Activated naive CD4-positive, alpha-beta T cell treated with anti-CD3 and anti-CD28 coated beads, Interleukin-2, amount 50 U/mL, for 24 hours (primary cell): ENCODE data around the gene ZPR1.

Experiments used
- H3K27ac Mint-ChIP-seq: one replicate; pipeline ENCODE4 v1.8.0; 2021; ENCODE audit warnings: mild to moderate bottlenecking, mixed read lengths
- H3K27me3 Mint-ChIP-seq: one replicate; pipeline ENCODE4 v1.8.0; 2021; ENCODE audit warnings: mixed read lengths
- H3K36me3 Mint-ChIP-seq: one replicate; pipeline ENCODE4 v1.8.0; 2021; ENCODE audit warnings: mixed read lengths
- H3K4me1 Mint-ChIP-seq: one replicate; pipeline ENCODE4 v1.8.0; 2021; ENCODE audit warnings: mixed read lengths
- H3K4me3 Mint-ChIP-seq: one replicate; pipeline ENCODE4 v1.8.0; 2021; ENCODE audit warnings: mild to moderate bottlenecking, mixed read lengths
- H3K9me3 Mint-ChIP-seq: one replicate; pipeline ENCODE4 v1.8.0; 2021; ENCODE audit warnings: mixed read lengths

ZPR1 gene

DNA sequence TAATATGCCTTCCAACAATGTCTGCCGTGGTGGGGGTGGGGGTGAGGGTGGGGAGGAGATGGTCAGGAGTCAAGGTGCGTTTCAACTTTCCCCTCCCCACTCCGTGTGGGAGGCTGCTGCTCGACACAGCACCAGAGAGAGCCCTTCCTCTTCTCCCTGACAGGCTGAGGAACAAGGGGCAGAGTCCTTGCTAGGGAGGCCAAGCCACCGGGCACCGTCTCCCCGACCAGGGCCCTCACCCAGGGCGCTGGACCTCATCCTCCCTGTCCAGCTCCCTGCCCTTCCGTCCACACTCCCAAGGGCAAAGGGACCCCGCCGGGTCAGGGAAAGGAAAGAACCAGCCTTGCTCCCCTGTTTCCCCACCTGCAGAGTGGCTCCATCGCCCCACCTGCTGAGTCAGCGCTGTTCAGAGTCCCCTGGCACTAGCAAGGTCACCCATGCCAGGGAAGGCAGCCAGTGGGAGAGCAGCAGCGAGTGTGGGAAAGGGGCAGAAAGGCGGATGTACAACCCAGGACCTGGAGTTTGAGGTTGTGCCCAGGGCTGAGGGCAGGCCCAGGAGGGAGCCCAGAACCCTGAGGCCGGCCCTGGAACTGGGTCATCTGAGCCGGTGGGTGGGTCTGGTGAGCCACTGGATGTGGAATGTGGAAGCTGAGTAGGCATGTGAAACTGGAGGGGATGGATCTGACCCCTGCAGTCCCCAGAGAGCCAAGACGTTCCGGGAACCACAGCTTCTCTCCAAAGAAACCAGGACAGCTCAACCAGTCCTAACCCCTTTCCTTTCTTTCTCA, 62.2 kb downstream of the ZPR1 start:
- H3K4me3 Mint-ChIP-seq: no peak overlapping the region
- H3K9me3 Mint-ChIP-seq: no peaks in the 10 kb centered on the region
- no peak overlapping the region for H3K27ac Mint-ChIP-seq
- no peaks in the 10 kb centered on the region for H3K36me3 Mint-ChIP-seq
- no peaks in the 10 kb centered on the region for H3K4me1 Mint-ChIP-seq
- H3K27me3 Mint-ChIP-seq: peaks cover 1% of the 10 kb centered on the region

DNA sequence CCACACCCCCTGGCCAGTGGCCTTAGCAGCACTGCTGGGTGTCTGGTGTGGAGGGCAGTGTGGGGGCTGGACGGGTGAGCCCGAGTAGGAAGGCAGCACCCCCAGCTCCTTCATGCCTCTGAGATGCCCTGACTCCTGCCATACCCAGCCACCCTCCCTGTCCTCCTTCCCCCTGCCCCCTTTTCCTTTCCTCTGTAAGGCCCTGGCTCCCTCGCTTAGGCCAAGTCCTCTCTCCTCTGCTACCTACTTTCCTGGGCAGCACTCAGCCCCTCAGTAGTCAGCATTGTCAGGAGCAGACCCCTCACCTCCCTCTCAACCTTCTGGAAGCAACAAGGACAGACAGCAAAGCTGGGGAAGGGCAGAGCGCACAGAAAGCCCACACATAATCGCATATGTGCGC, 63.0 kb downstream of the ZPR1 start:
- Mint-ChIP-seq H3K9me3 (no peaks in the 10 kb centered on the region), H3K27me3 (peaks cover 1% of the 10 kb centered on the region), H3K4me1 (no peaks in the 10 kb centered on the region), H3K4me3 (no peak overlapping the region), H3K27ac (no peak overlapping the region), H3K36me3 (no peaks in the 10 kb centered on the region)
